ENCODE data around the gene IL15.

GRCh38 chr4:141675384-141675783 is 39.0 kb downstream of the IL15 start:
- TF ChIP-seq, protein P1, sequence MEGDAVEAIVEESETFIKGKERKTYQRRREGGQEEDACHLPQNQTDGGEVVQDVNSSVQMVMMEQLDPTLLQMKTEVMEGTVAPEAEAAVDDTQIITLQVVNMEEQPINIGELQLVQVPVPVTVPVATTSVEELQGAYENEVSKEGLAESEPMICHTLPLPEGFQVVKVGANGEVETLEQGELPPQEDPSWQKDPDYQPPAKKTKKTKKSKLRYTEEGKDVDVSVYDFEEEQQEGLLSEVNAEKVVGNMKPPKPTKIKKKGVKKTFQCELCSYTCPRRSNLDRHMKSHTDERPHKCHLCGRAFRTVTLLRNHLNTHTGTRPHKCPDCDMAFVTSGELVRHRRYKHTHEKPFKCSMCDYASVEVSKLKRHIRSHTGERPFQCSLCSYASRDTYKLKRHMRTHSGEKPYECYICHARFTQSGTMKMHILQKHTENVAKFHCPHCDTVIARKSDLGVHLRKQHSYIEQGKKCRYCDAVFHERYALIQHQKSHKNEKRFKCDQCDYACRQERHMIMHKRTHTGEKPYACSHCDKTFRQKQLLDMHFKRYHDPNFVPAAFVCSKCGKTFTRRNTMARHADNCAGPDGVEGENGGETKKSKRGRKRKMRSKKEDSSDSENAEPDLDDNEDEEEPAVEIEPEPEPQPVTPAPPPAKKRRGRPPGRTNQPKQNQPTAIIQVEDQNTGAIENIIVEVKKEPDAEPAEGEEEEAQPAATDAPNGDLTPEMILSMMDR (IDR thresholded peaks at IDR 0.05), result no peak
- TF ChIP-seq POLR2A (IDR thresholded peaks at IDR 0.05), result no peak
